B cell (primary cell): Measurements from ENCODE around the gene LMBRD1. TPM values are rescaled to one million over a fixed set of nuclear protein-coding genes. Genes with fewer than 3 reads are reported as not detected.
"Not testable (repeated sequence)": the region's sequence is repeated elsewhere in the genome, so short reads cannot be mapped to it uniquely, and the experiment has no call there.

Experiments used
- ATAC-seq: fragments of 200-7000 bp; cut with Tn5 transposase; one replicate; pipeline ENCODE4 v1.10.0; 2021; ENCODE audit warnings: low read depth, mild to moderate bottlenecking, moderate number of reproducible peaks, moderate library complexity
- CTCF ChIA-PET: fragments of 350-600 bp; sonication (Branson Sonifier 250); formaldehyde crosslinking; loops from one replicate; lab custom pipeline; 2021; ENCODE audit warnings: antibody characterized with exemption, inconsistent platforms; lab: Charles Lee
- POLR2A ChIA-PET: fragments of 350-600 bp; sonication (Branson Sonifier 250); formaldehyde crosslinking; loops from one replicate; lab custom pipeline; 2021; ENCODE audit warnings: antibody characterized with exemption; lab: Charles Lee
- DNase-seq: peaks from one replicate; pipeline ENCODE4 v3.0.0; 2013
- H2AFZ ChIP-seq: 2 replicates; pipeline ENCODE4 v1.6.1; 2012; ENCODE audit warnings: mild to moderate bottlenecking, low read depth, low read length; ENCODE audit not compliant: insufficient read depth, poor library complexity, severe bottlenecking
- H3K27ac ChIP-seq, 2 donors: 1 replicate in 1 of 2; 2 replicates in 1 of 2; pipeline ENCODE4 v1.5.1; 2012 to 2013; ENCODE audit warnings: low read length in 2 of 2, mild to moderate bottlenecking in 2 of 2, moderate library complexity in 1 of 2
- H3K27me3 ChIP-seq, 4 experiments: fragments of 200-600 bp in 1 of 4; sonication (generic) in 1 of 4; replicated peaks in 1 of 4; 1 replicate in 2 of 4; 2 replicates in 2 of 4; pipeline versions ENCODE4 v1.6.1 to v1.7.0; 2013 to 2016; ENCODE audit warnings: low read length in 3 of 4, mild to moderate bottlenecking in 2 of 4, mixed read lengths in 1 of 4, moderate library complexity in 1 of 4; ENCODE audit not compliant: insufficient read depth in 4 of 4, control insufficient read depth in 3 of 4; ENCODE audit errors: control extremely low read depth in 1 of 4
- H3K36me3 ChIP-seq, 2 experiments: replicated peaks in 1 of 2; 1 replicate in 1 of 2; 2 replicates in 1 of 2; pipeline versions ENCODE4 v1.6.1 to v1.7.1; 2013; ENCODE audit warnings: low read length in 1 of 2; ENCODE audit not compliant: insufficient read depth in 2 of 2, control insufficient read depth in 1 of 2; ENCODE audit errors: control extremely low read depth in 1 of 2, extremely low read depth in 1 of 2
- H3K4me1 ChIP-seq, 2 donors: fragments of 200-600 bp in 1 of 2; sonication (generic) in 1 of 2; 1 replicate in 1 of 2; 2 replicates in 1 of 2; pipeline versions ENCODE4 v1.5.1 to v1.6.1; 2013 to 2017; ENCODE audit warnings: low read length in 2 of 2; ENCODE audit not compliant: control insufficient read depth in 2 of 2, insufficient read depth in 2 of 2
- H3K4me2 ChIP-seq: replicated peaks from 2 replicates; pipeline ENCODE3; 2012; ENCODE audit warnings: mild to moderate bottlenecking, low read depth, low read length; ENCODE audit not compliant: poor library complexity, severe bottlenecking
- H3K4me3 ChIP-seq, 5 experiments: fragments of 200-600 bp in 1 of 5; sonication (generic) in 1 of 5; 1 replicate in 3 of 5; 2 replicates in 2 of 5; pipeline versions ENCODE4 v1.5.1 to v1.7.0; 2011 to 2016; ENCODE audit warnings: low read length in 4 of 5, mild to moderate bottlenecking in 4 of 5, low read depth in 2 of 5, control low read depth in 1 of 5, moderate library complexity in 1 of 5; ENCODE audit not compliant: insufficient read depth in 1 of 5; ENCODE audit errors: control extremely low read depth in 1 of 5, extremely low read depth in 1 of 5
- H3K79me2 ChIP-seq: fragments of 200-600 bp; sonication (generic); one replicate; pipeline ENCODE4 v1.6.0; 2016; ENCODE audit warnings: low read length; ENCODE audit not compliant: control insufficient read depth, insufficient read depth
- H3K9ac ChIP-seq: fragments of 200-600 bp; sonication (generic); 2 replicates; pipeline ENCODE4 v1.6.1; 2017; ENCODE audit warnings: mild to moderate bottlenecking, low read length, moderate library complexity
- H3K9me3 ChIP-seq, 3 donors: one replicate each; pipeline versions ENCODE4 v1.6.1 to v1.7.1; 2013; ENCODE audit warnings: low read length in 2 of 3; ENCODE audit not compliant: control insufficient read depth in 2 of 3, insufficient read depth in 1 of 3; ENCODE audit errors: control extremely low read depth in 1 of 3
- H4K20me1 ChIP-seq: 2 replicates; pipeline ENCODE4 v1.6.0; 2012; ENCODE audit warnings: mild to moderate bottlenecking, low read length; ENCODE audit not compliant: insufficient read depth, control insufficient read depth, poor library complexity, severe bottlenecking
- H3K27ac Mint-ChIP-seq: one replicate; pipeline ENCODE4 v1.8.0; 2021; ENCODE audit warnings: mixed read lengths
- H3K27me3 Mint-ChIP-seq: one replicate; pipeline ENCODE4 v1.8.0; 2021; ENCODE audit warnings: mixed read lengths
- H3K4me1 Mint-ChIP-seq: one replicate; pipeline ENCODE4 v1.8.0; 2021; ENCODE audit warnings: mixed read lengths
- H3K4me3 Mint-ChIP-seq: one replicate; pipeline ENCODE4 v1.8.0; 2021; ENCODE audit warnings: mixed read lengths
- H3K9me3 Mint-ChIP-seq: one replicate; pipeline ENCODE4 v1.8.0; 2022; ENCODE audit warnings: mixed read lengths; ENCODE audit not compliant: insufficient read depth
- CTCF ChIP-seq: fragments of 200-600 bp; IDR thresholded peaks from one replicate; pipeline ENCODE4 v1.8.0; 2022; ENCODE audit warnings: antibody characterized with exemption, mild to moderate bottlenecking
- EZH2 ChIP-seq: IDR thresholded peaks from 2 replicates; pipeline ENCODE4 v1.6.1; 2012; ENCODE audit warnings: borderline replicate concordance, low read depth, mild to moderate bottlenecking, moderate library complexity, low read length; ENCODE audit not compliant: insufficient read depth, poor library complexity, severe bottlenecking
- WGBS: methylation state at CpG from one replicate; pipeline ENCODE4 v1.1.5; 2013; ENCODE audit warnings: missing lambda C conversion rate; ENCODE audit not compliant: insufficient coverage; 5-methylcytosine and 5-hydroxymethylcytosine counted together
- intact Hi-C: fragments of 100-400 bp; cut with micrococcal nuclease; formaldehyde crosslinking; loops from one replicate; pipeline ENCODE4 v1.10.0; 2022
- polyA plus RNA-seq: library from polyadenylated mRNA; depleted of rRNA; stranded (reverse); fragments of >200 nt; gene quantifications from 2 replicates; pipeline ENCODE4 v1.2.3, GENCODE V29; 2012
- total RNA-seq, 2 donors: library from RNA; stranded (reverse); fragments of 120-200 nt in 1 of 2; gene quantifications; 1 replicate in 1 of 2; 2 replicates in 1 of 2; pipeline versions ENCODE4 v1.2.3 to v1.2.4, GENCODE V29; 2013 to 2022

The LMBRD1 gene
- total and polyA plus RNA-seq, 2 donors (not counting 1 experiment from before 2014, with no cell fraction given): 33.7 to 99.0 TPM

- H3K27ac Mint-ChIP-seq: peak overlapping the region; percentile 28
- H4K20me1 ChIP-seq: no peaks in the 10 kb centered on the region
These were observed 127.9 kb downstream of the LMBRD1 start for GRCh38 chr6:69668916-69669315.

GRCh38 chr6:69666779-69667178, 130.0 kb downstream of the LMBRD1 start:
- H3K9me3 Mint-ChIP-seq, H2AFZ ChIP-seq, H3K36me3 ChIP-seq, ATAC-seq, DNase-seq, H3K27me3 Mint-ChIP-seq, H3K4me3 ChIP-seq, H3K4me3 Mint-ChIP-seq, H3K4me1 ChIP-seq, CTCF ChIA-PET, intact Hi-C loops, H3K79me2 ChIP-seq, H4K20me1 ChIP-seq, H3K4me1 Mint-ChIP-seq, H3K27ac Mint-ChIP-seq, H3K27ac ChIP-seq, H3K4me2 ChIP-seq, H3K27me3 ChIP-seq, H3K9ac ChIP-seq, POLR2A ChIA-PET, H3K9me3 ChIP-seq: not testable (repeated sequence)
- WGBS: 100% methylated on average over 5 of the region's 9 CpGs

More at GRCh38 chr6:69668916-69669315, 127.9 kb downstream of the LMBRD1 start:
- Histone ChIP-seq H2AFZ (no peak overlapping the region), H3K36me3 (peaks cover 0 to 16% of the 10 kb centered on the region in 2 experiments), H3K4me2 (no peak overlapping the region), H3K27me3 (no peaks in the 10 kb centered on the region), H3K27ac (no peak overlapping the region), H3K9me3 (no peaks in the 10 kb centered on the region), H3K79me2 (no peaks in the 10 kb centered on the region), H3K9ac (no peak overlapping the region), H3K4me3 (no peak overlapping the region), H3K4me1 (no peaks in the 10 kb centered on the region)
- no peaks in the 10 kb centered on the region for H3K9me3 Mint-ChIP-seq
- intact Hi-C loops: no loop called here
- 71% methylated on average over 2 of the region's 4 CpGs for WGBS
- CTCF ChIA-PET: no interaction called here
- H3K27me3 Mint-ChIP-seq: no peaks in the 10 kb centered on the region
- POLR2A ChIA-PET: no interaction called here
- DNase-seq (no peak), ATAC-seq (no peak)
- no peak overlapping the region for H3K4me3 Mint-ChIP-seq
- no peaks in the 10 kb centered on the region for H3K4me1 Mint-ChIP-seq
- no peak for TF ChIP-seq EZH2
- TF ChIP-seq CTCF: no peak
